GM12875 (cell line): ENCODE measurements around the gene CDS2.

ENCODE experiments used
- H3K4me3 ChIP-seq: one replicate; pipeline ENCODE4 v1.5.1; 2011; ENCODE audit warnings: low read depth, low read length, control low read depth
- CTCF ChIP-seq: IDR thresholded peaks from 2 replicates; pipeline ENCODE4 v1.5.1; 2011; ENCODE audit warnings: low read depth, mild to moderate bottlenecking, control low read depth, inconsistent platforms, low read length, moderate library complexity, borderline replicate concordance; ENCODE audit not compliant: insufficient read depth

The CDS2 gene

GRCh38 chr20:5127859-5128424, 1.1 kb downstream of the CDS2 start:
- H3K4me3 ChIP-seq = peak overlapping the region; percentile 78
- TF ChIP-seq CTCF = no peak

- no peak for TF ChIP-seq CTCF
- no peak overlapping the region for H3K4me3 ChIP-seq
These were observed 2.1 kb downstream of the CDS2 start for GRCh38 chr20:5128886-5129285.

GRCh38 chr20:5131502-5131901, 4.7 kb downstream of the CDS2 start:
- H3K4me3 ChIP-seq = no peak overlapping the region
- no peak for TF ChIP-seq CTCF

- no peak for TF ChIP-seq CTCF
- no peak overlapping the region for H3K4me3 ChIP-seq
These were observed 7.2 kb downstream of the CDS2 start for GRCh38 chr20:5133998-5134397.

GRCh38 chr20:5135363-5136012, 8.7 kb downstream of the CDS2 start:
- H3K4me3 ChIP-seq = no peak overlapping the region
- TF ChIP-seq CTCF = no peak

- no peak overlapping the region for H3K4me3 ChIP-seq
- no peak for TF ChIP-seq CTCF
These were observed 9.3 kb downstream of the CDS2 start for GRCh38 chr20:5136096-5136495.

- H3K4me3 ChIP-seq = no peak overlapping the region
- no peak for TF ChIP-seq CTCF
These were observed 13.4 kb downstream of the CDS2 start for GRCh38 chr20:5140195-5140594.
